ENCODE data around the gene TFG.

Gene TFG

GRCh38 chr3:100732435-100732834 is 23.1 kb downstream of the TFG start:
- no peak for TF ChIP-seq CTCF (IDR thresholded peaks at IDR 0.05; ENCODE audit: control insufficient read depth, extremely low read depth, insufficient read depth)
- H3K4me3 ChIP-seq (ENCODE audit: low read depth, low read length): no peak overlapping the region
- DNase-seq (ENCODE audit: low read depth): no peak

GRCh38 chr3:100737334-100737733 is 28.0 kb downstream of the TFG start:
- peak; percentile 59 for TF ChIP-seq CTCF (IDR thresholded peaks at IDR 0.05; ENCODE audit: control insufficient read depth, extremely low read depth, insufficient read depth)
- no peak for DNase-seq (ENCODE audit: low read depth)
- H3K4me3 ChIP-seq (ENCODE audit: low read depth, low read length): no peak overlapping the region

GRCh38 chr3:100740207-100740606 is 30.9 kb downstream of the TFG start:
- no peak for TF ChIP-seq CTCF (IDR thresholded peaks at IDR 0.05; ENCODE audit: control insufficient read depth, extremely low read depth, insufficient read depth)
- no peak overlapping the region for H3K4me3 ChIP-seq (ENCODE audit: low read depth, low read length)
- no peak for DNase-seq (ENCODE audit: low read depth)

- no peak for DNase-seq (ENCODE audit: low read depth)
- no peak overlapping the region for H3K4me3 ChIP-seq (ENCODE audit: low read depth, low read length)
- TF ChIP-seq CTCF (IDR thresholded peaks at IDR 0.05; ENCODE audit: control insufficient read depth, extremely low read depth, insufficient read depth): no peak
Observed at GRCh38 chr3:100743535-100743934, 34.2 kb downstream of the TFG start.

- H3K4me3 ChIP-seq (ENCODE audit: low read depth, low read length): no peak overlapping the region
- no peak for DNase-seq (ENCODE audit: low read depth)
- no peak for TF ChIP-seq CTCF (IDR thresholded peaks at IDR 0.05; ENCODE audit: control insufficient read depth, extremely low read depth, insufficient read depth)
Observed at GRCh38 chr3:100744671-100745070, 35.4 kb downstream of the TFG start.

GRCh38 chr3:100745617-100746016 is 36.3 kb downstream of the TFG start:
- no peak for TF ChIP-seq CTCF (IDR thresholded peaks at IDR 0.05; ENCODE audit: control insufficient read depth, extremely low read depth, insufficient read depth)
- no peak overlapping the region for H3K4me3 ChIP-seq (ENCODE audit: low read depth, low read length)
- no peak for DNase-seq (ENCODE audit: low read depth)

GRCh38 chr3:100746092-100746491 is 36.8 kb downstream of the TFG start:
- no peak for DNase-seq (ENCODE audit: low read depth)
- TF ChIP-seq CTCF (IDR thresholded peaks at IDR 0.05; ENCODE audit: control insufficient read depth, extremely low read depth, insufficient read depth): no peak
- no peak overlapping the region for H3K4me3 ChIP-seq (ENCODE audit: low read depth, low read length)
